Measurements from ENCODE around the gene KCND2. TPM values are rescaled to one million over a fixed set of nuclear protein-coding genes. Genes with fewer than 3 reads are reported as not detected.

KCND2 gene
- total RNA-seq, 1 donor from 2014 or later: not detected

DNA sequence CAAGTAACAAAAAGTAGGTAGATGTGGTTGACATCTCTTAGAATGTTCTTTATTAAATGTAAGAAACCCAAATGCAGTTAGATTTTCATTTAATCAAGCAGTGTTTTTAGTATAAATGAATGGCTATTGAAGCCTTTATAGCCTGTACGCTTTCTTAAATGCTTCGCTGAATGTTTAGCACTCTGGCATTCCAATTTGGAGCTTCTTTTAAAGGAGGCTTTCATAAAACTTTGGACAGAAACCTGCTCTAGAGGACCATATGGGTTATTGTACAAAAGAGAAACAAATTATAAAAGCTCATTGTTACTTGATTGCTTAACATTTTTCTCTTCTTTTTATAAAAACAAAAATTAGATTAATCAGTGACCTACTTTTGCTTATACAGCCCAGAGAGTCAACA lies 59.5 kb downstream of the KCND2 start:
- DNase-seq (ENCODE audit: low spot score): no peak
- Mint-ChIP-seq H3K36me3 (ENCODE audit: low read depth) (no peaks in the 10 kb centered on the region), H3K4me1 (ENCODE audit: low read depth) (no peaks in the 10 kb centered on the region), H3K4me3 (ENCODE audit: low read depth) (no peak overlapping the region), H3K9me3 (no peaks in the 10 kb centered on the region), H3K27ac (no peak overlapping the region), H3K27me3 (ENCODE audit: low read depth) (no peaks in the 10 kb centered on the region)
- intact Hi-C loops (cut with micrococcal nuclease): no loop called here

DNA sequence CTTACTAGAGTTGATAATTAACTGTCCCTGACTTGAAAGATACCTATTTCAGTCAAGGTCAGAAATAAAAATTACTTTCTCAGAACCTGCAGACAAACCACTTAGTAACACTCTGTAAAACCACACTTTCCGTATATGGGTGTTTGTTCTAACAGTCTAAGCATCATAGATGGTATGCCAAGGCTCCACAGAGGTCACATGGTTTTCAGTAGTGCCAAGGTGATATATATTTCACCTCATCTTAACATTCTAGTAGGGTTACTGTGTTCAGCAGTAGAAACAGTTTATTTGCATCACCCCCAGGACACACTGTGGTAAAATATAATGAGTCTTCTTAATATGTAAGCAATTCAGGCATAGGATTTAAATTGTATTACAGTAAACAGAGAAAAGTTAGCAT lies 61.5 kb downstream of the KCND2 start:
- intact Hi-C loops (cut with micrococcal nuclease): no loop called here

DNA sequence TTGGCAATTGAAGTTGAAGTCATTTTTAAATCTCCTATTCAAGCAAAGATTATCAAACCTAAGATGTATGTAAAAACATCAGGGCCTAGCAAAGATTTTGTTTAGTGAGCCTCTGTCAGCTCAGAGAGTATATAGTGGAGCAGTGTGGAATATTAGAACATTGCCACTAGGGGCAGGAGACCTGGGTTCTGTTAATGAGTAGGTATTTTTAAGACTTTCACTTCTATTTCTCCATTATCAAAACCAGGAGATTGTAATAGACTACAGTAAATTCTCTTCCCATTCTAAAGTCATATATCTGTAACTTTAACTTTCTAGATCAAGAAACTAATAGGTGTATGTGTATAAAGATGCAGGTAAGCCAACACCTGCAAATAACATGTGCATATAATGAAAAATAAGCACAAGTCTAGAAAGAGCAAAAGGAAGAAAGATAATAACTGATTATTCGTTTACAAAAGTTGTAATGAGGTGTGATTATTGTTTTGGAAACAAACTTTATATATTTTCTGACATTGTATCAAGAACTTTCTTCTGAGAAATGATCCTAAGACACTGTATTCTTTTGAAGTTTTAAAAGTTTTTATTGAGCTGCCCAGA lies 64.4 kb downstream of the KCND2 start:
- Mint-ChIP-seq H3K4me3 (ENCODE audit: low read depth) (no peak overlapping the region), H3K36me3 (ENCODE audit: low read depth) (no peaks in the 10 kb centered on the region), H3K27me3 (ENCODE audit: low read depth) (no peaks in the 10 kb centered on the region), H3K9me3 (no peaks in the 10 kb centered on the region), H3K4me1 (ENCODE audit: low read depth) (no peaks in the 10 kb centered on the region), H3K27ac (no peak overlapping the region)
- DNase-seq (ENCODE audit: low spot score): no peak
- intact Hi-C loops (cut with micrococcal nuclease): no loop called here

More for the DNA sequence above, 61.5 kb downstream of the KCND2 start:
- H3K4me3 Mint-ChIP-seq (ENCODE audit: low read depth): no peak overlapping the region
- no peak overlapping the region for H3K27ac Mint-ChIP-seq
- H3K4me1 Mint-ChIP-seq (ENCODE audit: low read depth): no peaks in the 10 kb centered on the region
- no peaks in the 10 kb centered on the region for H3K36me3 Mint-ChIP-seq (ENCODE audit: low read depth)
- no peaks in the 10 kb centered on the region for H3K9me3 Mint-ChIP-seq
- H3K27me3 Mint-ChIP-seq (ENCODE audit: low read depth): no peaks in the 10 kb centered on the region
- no peak for DNase-seq (ENCODE audit: low spot score)

DNA sequence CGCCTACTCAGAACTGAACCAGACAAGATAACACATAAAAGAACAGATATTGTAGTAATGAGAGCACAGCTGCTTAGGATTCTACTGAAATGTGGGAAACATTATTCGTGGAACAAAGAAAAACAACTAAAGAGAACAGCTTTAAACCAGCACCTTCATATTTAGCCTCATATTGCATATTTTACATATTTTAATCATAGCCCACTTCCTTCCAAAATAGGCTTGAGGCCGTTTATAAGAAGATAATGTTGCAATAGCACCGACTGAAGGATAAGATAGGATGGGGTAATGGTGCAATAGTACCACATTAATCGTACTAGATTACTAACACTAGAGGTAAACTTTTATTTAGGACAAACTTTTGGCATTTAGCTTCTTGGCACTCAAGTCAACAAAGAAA lies 71.3 kb downstream of the KCND2 start:
- intact Hi-C loops (cut with micrococcal nuclease): no loop called here
- DNase-seq (ENCODE audit: low spot score): no peak

DNA sequence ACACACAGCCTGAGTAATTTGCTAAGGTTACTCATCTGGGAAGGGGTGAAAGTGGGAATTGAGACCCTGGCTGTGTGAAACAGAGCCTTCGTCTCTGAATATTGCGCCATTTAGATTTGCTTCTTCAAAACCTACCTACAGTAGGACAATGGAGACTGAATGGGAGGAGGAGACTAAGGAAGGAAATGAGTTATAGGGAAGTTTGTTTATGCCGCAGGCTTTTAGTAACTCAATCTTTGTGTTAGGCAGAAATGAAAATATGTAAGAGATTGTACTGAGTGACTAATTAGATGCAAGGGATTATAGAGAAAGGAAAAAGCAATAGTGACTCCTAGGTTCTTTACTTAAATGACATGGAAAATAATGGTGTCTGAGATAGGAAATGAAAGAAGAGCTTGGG lies 80.2 kb downstream of the KCND2 start:
- H3K4me1 Mint-ChIP-seq (ENCODE audit: low read depth): no peaks in the 10 kb centered on the region
- H3K27me3 Mint-ChIP-seq (ENCODE audit: low read depth): no peaks in the 10 kb centered on the region
- H3K4me3 Mint-ChIP-seq (ENCODE audit: low read depth): no peak overlapping the region
- no peak overlapping the region for H3K27ac Mint-ChIP-seq
- intact Hi-C loops (cut with micrococcal nuclease): no loop called here
- DNase-seq (ENCODE audit: low spot score): no peak
- no peaks in the 10 kb centered on the region for H3K9me3 Mint-ChIP-seq
- H3K36me3 Mint-ChIP-seq (ENCODE audit: low read depth): no peaks in the 10 kb centered on the region

More for the DNA sequence above, 71.3 kb downstream of the KCND2 start:
- Mint-ChIP-seq H3K27me3 (ENCODE audit: low read depth) (no peaks in the 10 kb centered on the region), H3K27ac (no peak overlapping the region), H3K9me3 (no peaks in the 10 kb centered on the region), H3K4me3 (ENCODE audit: low read depth) (no peak overlapping the region), H3K36me3 (ENCODE audit: low read depth) (no peaks in the 10 kb centered on the region), H3K4me1 (ENCODE audit: low read depth) (no peaks in the 10 kb centered on the region)

DNA sequence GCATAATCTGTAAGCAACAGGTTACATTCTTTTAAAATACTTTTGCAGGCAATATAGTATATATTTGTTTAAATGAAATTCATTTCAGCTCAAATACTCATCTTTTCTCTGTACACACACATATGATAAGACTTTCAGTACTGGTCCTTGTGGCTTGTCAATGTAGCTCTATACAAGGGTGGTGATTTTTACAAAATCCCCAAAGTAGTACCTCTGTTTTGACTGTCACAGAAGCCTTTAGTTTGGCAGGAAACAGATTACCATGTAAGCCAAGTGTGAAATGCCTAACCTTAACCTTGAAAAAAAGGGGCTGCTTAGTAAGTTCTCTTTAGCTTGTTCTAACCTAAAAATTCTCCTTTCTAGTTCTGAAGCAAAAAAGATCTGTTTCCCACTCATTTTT lies 87.9 kb downstream of the KCND2 start:
- no peak overlapping the region for H3K27ac Mint-ChIP-seq
- no peaks in the 10 kb centered on the region for H3K27me3 Mint-ChIP-seq (ENCODE audit: low read depth)
- no peaks in the 10 kb centered on the region for H3K9me3 Mint-ChIP-seq
- no peak for DNase-seq (ENCODE audit: low spot score)
- intact Hi-C loops (cut with micrococcal nuclease): no loop called here
- H3K4me3 Mint-ChIP-seq (ENCODE audit: low read depth): no peak overlapping the region
- H3K36me3 Mint-ChIP-seq (ENCODE audit: low read depth): no peaks in the 10 kb centered on the region
- H3K4me1 Mint-ChIP-seq (ENCODE audit: low read depth): no peaks in the 10 kb centered on the region

DNA sequence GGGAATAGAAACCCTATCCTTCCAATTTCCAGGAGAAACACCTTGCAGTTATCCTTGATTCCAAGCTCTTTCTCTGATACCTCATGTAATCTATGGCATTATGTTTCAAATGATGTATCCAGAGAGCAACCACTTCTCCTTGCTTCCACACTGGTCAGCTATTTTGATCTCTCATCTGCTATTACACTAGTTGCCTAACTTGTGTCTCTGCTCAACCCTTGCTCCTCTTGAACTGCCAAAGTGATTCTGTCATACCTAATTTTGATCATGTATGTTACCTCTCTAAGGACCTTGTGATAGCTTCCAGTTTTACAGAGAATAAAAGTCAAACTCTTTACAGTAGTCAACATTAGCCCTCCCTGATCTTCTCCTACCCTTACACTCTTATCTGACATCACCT lies 90.4 kb downstream of the KCND2 start:
- Mint-ChIP-seq H3K4me3 (ENCODE audit: low read depth) (no peak overlapping the region), H3K36me3 (ENCODE audit: low read depth) (no peaks in the 10 kb centered on the region), H3K4me1 (ENCODE audit: low read depth) (no peaks in the 10 kb centered on the region), H3K9me3 (no peaks in the 10 kb centered on the region), H3K27ac (no peak overlapping the region), H3K27me3 (ENCODE audit: low read depth) (no peaks in the 10 kb centered on the region)
- no peak for DNase-seq (ENCODE audit: low spot score)
- intact Hi-C loops (cut with micrococcal nuclease): no loop called here

DNA sequence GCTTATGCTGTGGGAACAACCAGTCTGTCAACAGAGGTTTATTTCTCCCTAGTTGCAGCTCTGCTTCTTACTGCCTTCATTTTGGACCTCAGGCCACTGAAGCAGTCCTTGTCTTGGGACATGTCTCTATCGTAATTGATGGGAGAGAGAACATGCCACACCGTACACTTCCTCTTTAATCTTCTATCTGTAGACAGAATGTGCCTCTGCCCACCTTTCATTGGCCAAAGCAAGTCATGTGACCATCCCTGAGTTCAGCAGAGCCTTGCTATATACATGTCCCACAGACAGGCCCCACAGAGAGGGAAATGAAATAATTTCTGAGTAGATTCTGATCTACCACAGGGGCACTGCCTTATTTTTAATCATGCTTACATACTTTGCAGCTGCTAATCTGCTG lies 98.0 kb downstream of the KCND2 start:
- H3K4me1 Mint-ChIP-seq (ENCODE audit: low read depth): no peaks in the 10 kb centered on the region
- no peaks in the 10 kb centered on the region for H3K27me3 Mint-ChIP-seq (ENCODE audit: low read depth)
- intact Hi-C loops (cut with micrococcal nuclease): no loop called here
- no peak overlapping the region for H3K27ac Mint-ChIP-seq
- H3K4me3 Mint-ChIP-seq (ENCODE audit: low read depth): no peak overlapping the region
- H3K9me3 Mint-ChIP-seq: no peaks in the 10 kb centered on the region
- H3K36me3 Mint-ChIP-seq (ENCODE audit: low read depth): no peaks in the 10 kb centered on the region
- DNase-seq (ENCODE audit: low spot score): no peak

DNA sequence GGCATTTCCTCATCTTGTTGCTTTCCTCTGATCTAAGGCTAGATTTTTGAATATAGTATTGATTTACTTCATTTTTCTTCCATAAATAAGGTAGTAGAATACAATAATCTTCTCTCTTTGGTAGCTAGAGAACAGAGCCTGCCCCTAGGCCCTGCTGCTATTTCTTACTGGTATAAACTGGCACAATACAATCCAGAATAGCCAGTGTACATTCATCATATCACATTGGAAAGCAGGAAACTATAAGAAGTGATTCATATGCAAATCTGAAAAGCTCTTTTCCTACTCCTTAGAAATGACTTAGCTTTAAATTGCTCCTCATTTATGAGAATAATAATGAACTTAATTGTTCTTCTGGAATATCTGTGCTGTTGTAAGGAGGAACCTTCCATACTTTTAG lies 100.2 kb downstream of the KCND2 start:
- Mint-ChIP-seq H3K27ac (no peak overlapping the region), H3K36me3 (ENCODE audit: low read depth) (no peaks in the 10 kb centered on the region), H3K27me3 (ENCODE audit: low read depth) (no peaks in the 10 kb centered on the region), H3K4me1 (ENCODE audit: low read depth) (no peaks in the 10 kb centered on the region), H3K4me3 (ENCODE audit: low read depth) (no peak overlapping the region), H3K9me3 (no peaks in the 10 kb centered on the region)
- intact Hi-C loops (cut with micrococcal nuclease): no loop called here
- DNase-seq (ENCODE audit: low spot score): no peak

DNA sequence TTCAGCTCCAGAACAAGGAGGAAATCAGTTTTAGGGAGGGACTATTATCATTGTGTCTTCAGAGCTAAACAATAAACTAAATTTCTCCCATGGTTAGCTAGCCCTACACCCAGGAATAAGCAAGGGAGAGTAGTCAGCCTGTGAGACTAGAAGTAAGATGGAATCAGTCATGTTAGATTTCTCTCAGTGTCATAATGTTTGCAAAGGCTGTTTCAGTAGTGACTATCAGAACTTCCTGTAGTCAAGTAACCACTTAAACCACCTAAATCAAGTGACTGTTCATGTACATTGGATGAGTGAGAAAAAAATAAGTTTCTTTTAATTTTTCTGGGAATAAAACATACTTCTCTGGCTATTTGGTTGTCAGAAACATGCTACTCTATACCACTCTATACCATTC lies 121.6 kb downstream of the KCND2 start:
- no peak overlapping the region for H3K4me3 Mint-ChIP-seq (ENCODE audit: low read depth)
- DNase-seq (ENCODE audit: low spot score): no peak
- no peaks in the 10 kb centered on the region for H3K36me3 Mint-ChIP-seq (ENCODE audit: low read depth)
- intact Hi-C loops (cut with micrococcal nuclease): no loop called here
- H3K4me1 Mint-ChIP-seq (ENCODE audit: low read depth): no peaks in the 10 kb centered on the region
- H3K9me3 Mint-ChIP-seq: peaks cover 4% of the 10 kb centered on the region
- H3K27ac Mint-ChIP-seq: no peak overlapping the region
- H3K27me3 Mint-ChIP-seq (ENCODE audit: low read depth): no peaks in the 10 kb centered on the region

DNA sequence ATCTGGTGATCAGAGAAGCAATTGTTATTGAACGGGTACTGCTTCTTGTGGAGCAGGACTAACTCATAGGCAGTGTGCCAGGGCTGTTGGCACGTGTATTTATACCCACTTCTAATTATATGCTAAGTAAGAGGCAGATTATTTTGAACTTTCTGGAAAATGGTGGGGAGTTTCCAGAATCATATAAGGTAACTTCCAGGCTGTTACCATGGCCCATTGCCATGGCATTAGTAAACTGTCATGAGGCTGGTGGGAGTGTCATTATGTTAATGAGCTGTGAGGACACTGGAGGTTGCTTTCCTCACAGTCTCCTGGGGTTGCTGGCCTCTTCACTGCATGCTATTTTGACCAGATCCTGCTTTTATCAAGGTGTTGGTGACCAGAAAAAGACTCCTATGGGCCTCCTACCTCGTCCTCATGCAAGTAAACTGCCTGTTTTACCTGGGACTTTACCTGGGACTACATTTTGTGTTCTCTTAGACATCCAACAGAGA lies 122.6 kb downstream of the KCND2 start:
- no peaks in the 10 kb centered on the region for H3K4me1 Mint-ChIP-seq (ENCODE audit: low read depth)
- no peak overlapping the region for H3K4me3 Mint-ChIP-seq (ENCODE audit: low read depth)
- no peaks in the 10 kb centered on the region for H3K27me3 Mint-ChIP-seq (ENCODE audit: low read depth)
- no peaks in the 10 kb centered on the region for H3K36me3 Mint-ChIP-seq (ENCODE audit: low read depth)
- H3K27ac Mint-ChIP-seq: no peak overlapping the region
- intact Hi-C loops (cut with micrococcal nuclease): no loop called here
- no peak for DNase-seq (ENCODE audit: low spot score)
- peaks cover 4% of the 10 kb centered on the region for H3K9me3 Mint-ChIP-seq

DNA sequence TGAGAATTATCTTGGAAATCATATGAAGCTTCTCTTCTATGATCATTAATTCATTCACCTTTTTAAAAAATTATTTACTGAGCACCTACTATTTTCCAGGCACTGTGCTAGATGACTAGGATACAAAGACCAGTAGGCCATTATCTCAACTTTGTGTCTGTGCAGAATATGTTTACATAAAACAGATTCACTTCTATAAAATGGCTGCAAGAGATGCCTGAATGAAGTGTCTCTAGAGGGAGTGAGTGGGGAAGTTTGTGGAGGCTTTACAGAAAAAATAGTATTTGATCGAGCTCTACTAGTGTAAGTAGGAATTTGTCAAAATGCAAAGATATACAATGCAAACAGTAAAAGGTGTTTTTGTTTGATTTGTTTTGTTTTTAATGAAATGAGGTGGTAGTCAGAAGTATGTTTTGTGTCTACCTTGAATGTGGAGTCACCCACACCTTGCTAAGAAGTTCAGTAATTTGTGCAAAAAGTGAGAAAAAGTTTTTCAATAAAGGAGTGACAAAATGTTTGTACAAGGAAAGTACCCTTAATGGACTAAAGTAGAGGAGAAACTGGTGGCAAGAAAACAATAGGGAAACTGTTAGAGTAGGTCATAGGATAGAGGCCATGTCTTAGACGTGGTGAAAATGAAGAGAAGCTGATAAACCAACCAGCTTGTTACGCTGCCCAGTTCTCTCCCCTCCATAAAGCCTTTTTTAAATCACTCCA lies 125.5 kb downstream of the KCND2 start:
- Mint-ChIP-seq H3K4me1 (ENCODE audit: low read depth) (peaks cover 2% of the 10 kb centered on the region), H3K4me3 (ENCODE audit: low read depth) (no peak overlapping the region), H3K27me3 (ENCODE audit: low read depth) (no peaks in the 10 kb centered on the region), H3K27ac (no peak overlapping the region), H3K36me3 (ENCODE audit: low read depth) (no peaks in the 10 kb centered on the region), H3K9me3 (peaks cover 4% of the 10 kb centered on the region)
- intact Hi-C loops (cut with micrococcal nuclease): no loop called here
- no peak for DNase-seq (ENCODE audit: low spot score)

DNA sequence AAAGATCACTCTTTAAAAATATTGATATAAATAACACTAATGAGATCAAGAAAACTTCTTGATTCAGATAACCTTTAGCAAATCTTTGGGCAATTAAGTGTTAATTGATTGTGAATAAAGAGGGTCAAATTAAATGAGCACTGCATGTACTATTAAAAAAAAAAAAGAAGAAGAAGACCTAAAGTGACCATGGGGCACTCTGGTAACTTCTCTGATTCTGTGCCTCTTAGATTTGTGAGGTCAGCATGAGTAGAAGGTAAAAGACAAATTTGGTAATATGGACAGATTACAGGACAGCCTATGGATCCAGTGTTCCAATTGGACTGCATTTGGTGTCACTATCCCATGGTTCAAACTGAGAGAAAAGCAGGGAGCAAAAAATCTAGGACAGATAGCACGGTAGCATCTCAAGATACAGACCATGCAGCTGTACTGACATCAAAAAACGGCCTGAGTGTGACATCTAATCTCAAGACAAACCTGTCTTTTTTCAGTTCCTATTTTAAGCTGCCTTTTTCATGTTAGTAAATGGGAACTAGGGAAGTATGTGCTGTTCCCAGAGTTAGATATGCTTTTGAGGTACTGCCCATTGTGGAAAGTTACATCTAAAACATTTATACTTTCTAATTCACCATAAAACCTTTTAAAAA lies 128.0 kb downstream of the KCND2 start:
- Mint-ChIP-seq H3K36me3 (ENCODE audit: low read depth) (no peaks in the 10 kb centered on the region), H3K4me3 (ENCODE audit: low read depth) (no peak overlapping the region), H3K9me3 (no peaks in the 10 kb centered on the region), H3K27ac (no peak overlapping the region), H3K27me3 (ENCODE audit: low read depth) (no peaks in the 10 kb centered on the region), H3K4me1 (ENCODE audit: low read depth) (peaks cover 5% of the 10 kb centered on the region)
- no peak for DNase-seq (ENCODE audit: low spot score)
- intact Hi-C loops (cut with micrococcal nuclease): no loop called here
